Neutrophil (primary cell): Measurements from ENCODE around the gene MILR1.
A peak's percentile ranks its signal among the peaks of the same experiment; 100 is the strongest.

Experiments
- H3K27ac ChIP-seq: fragments of 200-600 bp; sonication (generic); 2 replicates; pipeline ENCODE4 v1.5.1; 2016; ENCODE audit warnings: mild to moderate bottlenecking, moderate library complexity
- H3K27me3 ChIP-seq: fragments of 200-600 bp; sonication (generic); 2 replicates; pipeline ENCODE4 v1.6.0; 2016; ENCODE audit warnings: mild to moderate bottlenecking
- H3K36me3 ChIP-seq: fragments of 200-600 bp; sonication (generic); 2 replicates; pipeline ENCODE4 v1.5.1; 2017
- H3K4me1 ChIP-seq, 2 experiments: fragments of 200-600 bp in 1 of 2; sonication (generic) in 1 of 2; 1 replicate in 1 of 2; 2 replicates in 1 of 2; pipeline versions ENCODE4 v1.5.1 to v1.6.1; 2013 to 2016; ENCODE audit warnings: low read depth in 1 of 2, low read length in 1 of 2, mild to moderate bottlenecking in 1 of 2, moderate library complexity in 1 of 2; ENCODE audit not compliant: control insufficient read depth in 1 of 2, insufficient read depth in 1 of 2
- H3K4me3 ChIP-seq, 2 experiments: fragments of 200-600 bp in 1 of 2; sonication (generic) in 1 of 2; 1 replicate in 1 of 2; 2 replicates in 1 of 2; pipeline ENCODE4 v1.5.1; 2013 to 2016; ENCODE audit warnings: low read depth in 1 of 2, low read length in 1 of 2, mild to moderate bottlenecking in 1 of 2, moderate library complexity in 1 of 2
- H3K9me3 ChIP-seq: fragments of 200-600 bp; sonication (generic); 2 replicates; pipeline ENCODE4 v1.5.1; 2016
- CTCF ChIP-seq: fragments of 200-600 bp; sonication (generic); IDR thresholded peaks from 2 replicates; pipeline ENCODE4 v1.5.1; 2016; ENCODE audit warnings: antibody characterized with exemption

MILR1 gene

GRCh38 chr17:64502809-64503208 lies 53.9 kb downstream of the MILR1 start:
- no peaks in the 10 kb centered on the region for H3K27me3 ChIP-seq
- H3K27ac ChIP-seq = peak overlapping the region; percentile 8
- peaks cover 70% of the 10 kb centered on the region for H3K36me3 ChIP-seq
- no peak overlapping the region for H3K4me3 ChIP-seq
- peaks cover 9% of the 10 kb centered on the region for H3K9me3 ChIP-seq
- H3K4me1 ChIP-seq = peaks cover 26 to 27% of the 10 kb centered on the region in 2 experiments
- TF ChIP-seq CTCF = no peak

GRCh38 chr17:64503341-64503740 lies 54.4 kb downstream of the MILR1 start:
- no peak for TF ChIP-seq CTCF
- peaks cover 64% of the 10 kb centered on the region for H3K36me3 ChIP-seq
- H3K27me3 ChIP-seq = no peaks in the 10 kb centered on the region
- H3K27ac ChIP-seq = peak overlapping the region; percentile 8
- H3K4me3 ChIP-seq = no peak overlapping the region
- H3K9me3 ChIP-seq = peaks cover 9% of the 10 kb centered on the region
- H3K4me1 ChIP-seq = peaks cover 30 to 31% of the 10 kb centered on the region in 2 experiments

- no peak for TF ChIP-seq CTCF
- peaks cover 31 to 32% of the 10 kb centered on the region in 2 experiments for H3K4me1 ChIP-seq
- no peaks in the 10 kb centered on the region for H3K27me3 ChIP-seq
- H3K4me3 ChIP-seq = peak overlapping the region; percentile 95 to 100
- H3K9me3 ChIP-seq = peaks cover 9% of the 10 kb centered on the region
- H3K36me3 ChIP-seq = peaks cover 57% of the 10 kb centered on the region
- peak overlapping the region; percentile 98 for H3K27ac ChIP-seq
Measured at GRCh38 chr17:64503821-64504768, 55.2 kb downstream of the MILR1 start.

GRCh38 chr17:64504769-64505339 lies 55.9 kb downstream of the MILR1 start:
- peaks cover 31 to 32% of the 10 kb centered on the region in 2 experiments for H3K4me1 ChIP-seq
- H3K36me3 ChIP-seq = peaks cover 49% of the 10 kb centered on the region

More at GRCh38 chr17:64504769-64505339, 55.9 kb downstream of the MILR1 start:
- no peaks in the 10 kb centered on the region for H3K27me3 ChIP-seq
- TF ChIP-seq CTCF = no peak
- peaks cover 9% of the 10 kb centered on the region for H3K9me3 ChIP-seq
- peak overlapping the region; percentile 95 to 100 for H3K4me3 ChIP-seq
- H3K27ac ChIP-seq = peak overlapping the region; percentile 98
